ENCODE results near the gene CBFA2T3. TPM values are rescaled to one million over a fixed set of nuclear protein-coding genes. Genes with fewer than 3 reads are reported as not detected.

The CBFA2T3 gene
- total RNA-seq, 1 experiment from 2014 or later: 2.9 TPM

- Histone ChIP-seq H4K8ac (replicated peaks; ENCODE audit: insufficient read length, low read depth, low read length) (no peak overlapping the region), H3K14ac (ENCODE audit: insufficient read depth, low read length) (no peak overlapping the region), H3K27me3 (ENCODE audit: insufficient read depth, low read length) (no peaks in the 10 kb centered on the region), H3K27ac (ENCODE audit: insufficient read length, low read depth, low read length) (no peak overlapping the region), H4K91ac (ENCODE audit: insufficient read length, low read depth, low read length) (no peak overlapping the region), H2AK5ac (ENCODE audit: insufficient read length, low read length) (no peak overlapping the region), H3K9ac (ENCODE audit: extremely low read depth, insufficient read length, low read length) (no peak overlapping the region), H3K79me1 (ENCODE audit: insufficient read depth, low read depth, low read length, poor library complexity, severe bottlenecking) (no peaks in the 10 kb centered on the region), H2BK120ac (ENCODE audit: low read depth, low read length, poor library complexity, severe bottlenecking) (no peak overlapping the region), H3K4me1 (ENCODE audit: insufficient read depth, low read length) (no peaks in the 10 kb centered on the region), H4K5ac (ENCODE audit: insufficient read length, low read depth, low read length) (no peak overlapping the region), H3K56ac (ENCODE audit: insufficient read length, low read depth, low read length) (no peak overlapping the region), H4K20me1 (ENCODE audit: control insufficient read depth, insufficient read depth, insufficient read length) (no peaks in the 10 kb centered on the region), H3K23ac (ENCODE audit: insufficient read length, low read depth, low read length) (no peak overlapping the region), H3K9me3 (ENCODE audit: control insufficient read depth, low read depth, low read length) (no peaks in the 10 kb centered on the region), H2BK12ac (ENCODE audit: insufficient read length, low read depth, low read length) (no peak overlapping the region), H3K23me2 (ENCODE audit: insufficient read length, low read depth, low read length, poor library complexity, severe bottlenecking) (no peaks in the 10 kb centered on the region), H2AFZ (ENCODE audit: low read length) (no peak overlapping the region), H2BK15ac (ENCODE audit: low read depth, low read length) (no peak overlapping the region), H3K18ac (ENCODE audit: insufficient read length, low read depth, low read length) (no peak overlapping the region), H3K4me2 (ENCODE audit: insufficient read depth, insufficient read length, low read length) (no peak overlapping the region), H3T11ph (ENCODE audit: low read length) (no peak overlapping the region), H2BK5ac (ENCODE audit: insufficient read length, low read length) (no peak overlapping the region), H2BK20ac (ENCODE audit: low read depth, low read length, poor library complexity, severe bottlenecking) (no peak overlapping the region), H3K4ac (ENCODE audit: low read depth, low read length) (no peak overlapping the region), H3K79me2 (ENCODE audit: insufficient read depth, low read length) (no peaks in the 10 kb centered on the region)
- Mint-ChIP-seq H3K27ac (no peak overlapping the region; a peak in 1 of 7 replicates), H3K36me3 (ENCODE audit: insufficient read depth in 1 of 3, low read depth in 3 of 3) (no peaks in the 10 kb centered on the region), H3K4me3 (no peak overlapping the region; a peak in 1 of 5 replicates), H3K9me3 (peaks cover 0 to 3% of the 10 kb centered on the region in 2 experiments; a peak in 1 of 5 replicates), H3K4me1 (peaks cover 6 to 19% of the 10 kb centered on the region in 2 experiments; a peak in 3 of 4 replicates), H3K27me3 (ENCODE audit: low read depth) (no peaks in the 10 kb centered on the region; the same call in none of the 2 replicates)
- TF ChIP-seq CTCF (conservative IDR thresholded peaks at IDR 0.05): no peak
- DNase-seq: no peak
- no CpG with 5 or more reads among the region's 17 CpGs for WGBS (ENCODE audit: extremely low coverage, insufficient read length, low lambda C conversion rate)
Measured at GRCh38 chr16:88908307-88908706, 68.7 kb downstream of the CBFA2T3 start.

Measured in H9 (cell line).